ENCODE measurements around the gene BCAR3. TPM values are rescaled to one million over a fixed set of nuclear protein-coding genes. Genes with fewer than 3 reads are reported as not detected.
A peak's percentile ranks its signal among the peaks of the same experiment; 100 is the strongest.

BCAR3 gene
- total RNA-seq, 3 donors from 2014 or later, result 26.7 to 42.7 (median 30.2) TPM

GRCh38 chr1:93694039-93694438 is 12.4 kb upstream of the BCAR3 start:
- no peaks in the 10 kb centered on the region for H3K36me3 ChIP-seq
- no peak overlapping the region for H3K27ac ChIP-seq
- no peaks in the 10 kb centered on the region for H3K27me3 ChIP-seq
- no peaks in the 10 kb centered on the region for H3K4me1 ChIP-seq
- H3K4me3 ChIP-seq, result no peak overlapping the region
- DNase-seq (ENCODE audit: low spot score in 2 of 2), result no peak
- TF ChIP-seq POLR2AphosphoS5 (IDR thresholded peaks at IDR 0.05) (no peak), CTCF (IDR thresholded peaks at IDR 0.05) (no peak), POLR2A (IDR thresholded peaks at IDR 0.05) (no peak)
- no peaks in the 10 kb centered on the region for H3K9me3 ChIP-seq
- intact Hi-C loops (cut with DNase I; ENCODE audit: low total_unique reads), result no loop called here

- no peaks in the 10 kb centered on the region for H3K4me1 ChIP-seq
- no peak for TF ChIP-seq POLR2A (IDR thresholded peaks at IDR 0.05)
- TF ChIP-seq CTCF (IDR thresholded peaks at IDR 0.05), result no peak
- TF ChIP-seq POLR2AphosphoS5 (IDR thresholded peaks at IDR 0.05), result no peak
- peak overlapping the region in 1 of 2 donors; percentile 2 for H3K27ac ChIP-seq
- H3K9me3 ChIP-seq, result no peaks in the 10 kb centered on the region
- no peak overlapping the region for H3K4me3 ChIP-seq
- DNase-seq (ENCODE audit: low spot score in 2 of 2), result no peak
- H3K36me3 ChIP-seq, result no peaks in the 10 kb centered on the region
- intact Hi-C loops (cut with DNase I; ENCODE audit: low total_unique reads), result no loop called here
- no peaks in the 10 kb centered on the region for H3K27me3 ChIP-seq
Observed at GRCh38 chr1:93692983-93693591, 11.4 kb upstream of the BCAR3 start.

- Histone ChIP-seq H3K36me3 (no peaks in the 10 kb centered on the region), H3K4me3 (no peak overlapping the region), H3K27me3 (no peaks in the 10 kb centered on the region), H3K9me3 (no peaks in the 10 kb centered on the region), H3K4me1 (no peaks in the 10 kb centered on the region), H3K27ac (no peak overlapping the region)
- intact Hi-C loops (cut with DNase I; ENCODE audit: low total_unique reads), result no loop called here
- no peak for TF ChIP-seq POLR2A (IDR thresholded peaks at IDR 0.05)
- TF ChIP-seq CTCF (IDR thresholded peaks at IDR 0.05), result no peak
- TF ChIP-seq POLR2AphosphoS5 (IDR thresholded peaks at IDR 0.05), result no peak
- no peak for DNase-seq (ENCODE audit: low spot score in 2 of 2)
Observed at GRCh38 chr1:93692451-93692861, 10.8 kb upstream of the BCAR3 start.

GRCh38 chr1:93692026-93692425 is 10.4 kb upstream of the BCAR3 start:
- no peak overlapping the region for H3K27ac ChIP-seq
- H3K4me1 ChIP-seq, result no peaks in the 10 kb centered on the region
- H3K4me3 ChIP-seq, result no peak overlapping the region
- H3K27me3 ChIP-seq, result no peaks in the 10 kb centered on the region
- H3K36me3 ChIP-seq, result no peaks in the 10 kb centered on the region
- intact Hi-C loops (cut with DNase I; ENCODE audit: low total_unique reads), result no loop called here
- TF ChIP-seq CTCF (IDR thresholded peaks at IDR 0.05), result no peak
- no peak for TF ChIP-seq POLR2A (IDR thresholded peaks at IDR 0.05)
- TF ChIP-seq POLR2AphosphoS5 (IDR thresholded peaks at IDR 0.05), result no peak
- H3K9me3 ChIP-seq, result no peaks in the 10 kb centered on the region
- no peak for DNase-seq (ENCODE audit: low spot score in 2 of 2)

- Histone ChIP-seq H3K9me3 (no peaks in the 10 kb centered on the region), H3K4me3 (no peak overlapping the region), H3K27ac (no peak overlapping the region), H3K27me3 (no peaks in the 10 kb centered on the region), H3K4me1 (no peaks in the 10 kb centered on the region), H3K36me3 (no peaks in the 10 kb centered on the region)
- TF ChIP-seq CTCF (IDR thresholded peaks at IDR 0.05), result no peak
- no peak for TF ChIP-seq POLR2AphosphoS5 (IDR thresholded peaks at IDR 0.05)
- TF ChIP-seq POLR2A (IDR thresholded peaks at IDR 0.05), result no peak
- DNase-seq (ENCODE audit: low spot score in 2 of 2), result no peak
- intact Hi-C loops (cut with DNase I; ENCODE audit: low total_unique reads), result no loop called here
Observed at GRCh38 chr1:93690921-93691789, 9.5 kb upstream of the BCAR3 start.
